IMR-90 (cell line): ENCODE results near the gene TULP4. TPM values are rescaled to one million over a fixed set of nuclear protein-coding genes. Genes with fewer than 3 reads are reported as not detected.

ENCODE experiments used
- ATAC-seq: fragments of 200-7000 bp; cut with Tn5 transposase; 2 replicates; pipeline ENCODE4 v1.9.1; 2020; ENCODE audit warnings: low read depth, mild to moderate bottlenecking, moderate library complexity
- BruUV-seq: library from RNA; stranded (reverse); fragments of 400-500 nt; replicated peaks from 2 replicates; lab custom pipeline; 2021; lab: Mats Ljungman, UMichigan
- CTCF ChIA-PET: fragments of 300-600 bp; formaldehyde crosslinking; extraction: SDS; loops from one replicate; lab custom pipeline; 2021; ENCODE audit warnings: antibody characterized with exemption; lab: Yijun Ruan, JAX
- POLR2A ChIA-PET: fragments of 300-600 bp; sonication (Branson Sonifier 250); formaldehyde crosslinking; loops from one replicate; lab custom pipeline; 2022; ENCODE audit warnings: antibody characterized with exemption; ENCODE audit not compliant: unreplicated experiment; lab: Charles Lee
- DNase-seq: peaks from one replicate; pipeline ENCODE4 v3.0.0; 2013
- H2AFZ ChIP-seq: replicated peaks from 2 replicates; pipeline ENCODE3; 2013; ENCODE audit warnings: low read length, mild to moderate bottlenecking; ENCODE audit not compliant: poor library complexity
- H2AK5ac ChIP-seq: 2 replicates; pipeline ENCODE4 v1.6.1; 2013; ENCODE audit warnings: low read depth, low read length, inconsistent platforms
- H2AK9ac ChIP-seq: replicated peaks from 2 replicates; pipeline ENCODE3; 2013; ENCODE audit warnings: mild to moderate bottlenecking, low read depth, low read length, moderate library complexity; ENCODE audit not compliant: poor library complexity
- H2BK120ac ChIP-seq: 2 replicates; pipeline ENCODE4 v1.6.1; 2013; ENCODE audit warnings: low read depth, low read length, inconsistent platforms
- H2BK15ac ChIP-seq: 3 replicates; pipeline ENCODE4 v1.6.1; 2013; ENCODE audit warnings: low read depth, low read length, inconsistent platforms
- H2BK20ac ChIP-seq: 2 replicates; pipeline ENCODE4 v1.6.1; 2013; ENCODE audit warnings: low read depth, mild to moderate bottlenecking, inconsistent platforms, low read length, moderate library complexity
- H2BK5ac ChIP-seq: 2 replicates; pipeline ENCODE4 v1.6.1; 2013; ENCODE audit warnings: mild to moderate bottlenecking, low read depth, low read length, inconsistent platforms; ENCODE audit not compliant: poor library complexity, severe bottlenecking
- H3K14ac ChIP-seq: replicated peaks from 2 replicates; pipeline ENCODE4 v1.6.1; 2013; ENCODE audit warnings: low read depth, low read length, inconsistent platforms
- H3K18ac ChIP-seq: 2 replicates; pipeline ENCODE4 v1.6.1; 2013; ENCODE audit warnings: low read depth, low read length, control low read depth
- H3K23ac ChIP-seq: 2 replicates; pipeline ENCODE4 v1.6.1; 2013; ENCODE audit warnings: low read depth, low read length, inconsistent platforms
- H3K27ac ChIP-seq: 2 replicates; pipeline ENCODE4 v1.5.1; 2013; ENCODE audit warnings: mild to moderate bottlenecking, control low read depth, low read length; ENCODE audit not compliant: insufficient read depth
- H3K27me3 ChIP-seq: 2 replicates; pipeline ENCODE4 v1.6.1; 2013; ENCODE audit warnings: low read length; ENCODE audit not compliant: control insufficient read depth, insufficient read depth
- H3K36me3 ChIP-seq: 2 replicates; pipeline ENCODE4 v1.6.1; 2013; ENCODE audit warnings: low read length, mixed read lengths; ENCODE audit not compliant: control insufficient read depth, insufficient read depth
- H3K4ac ChIP-seq: 2 replicates; pipeline ENCODE4 v1.6.1; 2013; ENCODE audit warnings: low read depth, low read length, inconsistent platforms
- H3K4me1 ChIP-seq: 2 replicates; pipeline ENCODE4 v1.6.1; 2013; ENCODE audit warnings: low read length, mixed read lengths; ENCODE audit not compliant: control insufficient read depth, insufficient read depth
- H3K4me2 ChIP-seq: 2 replicates; pipeline ENCODE4 v1.6.1; 2013; ENCODE audit warnings: low read depth, mild to moderate bottlenecking, control low read depth, low read length, moderate library complexity
- H3K4me3 ChIP-seq: 2 replicates; pipeline ENCODE4 v1.5.1; 2013; ENCODE audit warnings: low read depth, mild to moderate bottlenecking, control low read depth, low read length, moderate library complexity; ENCODE audit not compliant: insufficient read depth
- H3K56ac ChIP-seq: 2 replicates; pipeline ENCODE4 v1.6.1; 2013; ENCODE audit warnings: low read length, inconsistent platforms; ENCODE audit not compliant: insufficient read depth; ENCODE audit errors: extremely low read depth
- H3K79me1 ChIP-seq, 2 experiments: 2 replicates each; pipeline ENCODE4 v1.6.1; 2013; ENCODE audit warnings: low read length in 2 of 2, inconsistent platforms in 1 of 2, low read depth in 1 of 2
- H3K9ac ChIP-seq: 2 replicates; pipeline ENCODE4 v1.6.1; 2013; ENCODE audit warnings: low read depth, low read length, control low read depth
- H3K9me1 ChIP-seq: 2 replicates; pipeline ENCODE4 v1.6.1; 2013; ENCODE audit warnings: low read length, inconsistent platforms; ENCODE audit not compliant: insufficient read depth
- H3K9me3 ChIP-seq: 2 replicates; pipeline ENCODE4 v1.6.1; 2013; ENCODE audit warnings: low read length; ENCODE audit not compliant: control insufficient read depth, insufficient read depth
- H4K20me1 ChIP-seq: 2 replicates; pipeline ENCODE4 v1.6.1; 2013; ENCODE audit warnings: low read length, inconsistent platforms; ENCODE audit not compliant: insufficient read depth
- H4K5ac ChIP-seq: 2 replicates; pipeline ENCODE4 v1.6.1; 2013; ENCODE audit warnings: mild to moderate bottlenecking, low read depth, low read length, control low read depth
- H4K8ac ChIP-seq, 2 experiments: 2 replicates each; pipeline ENCODE4 v1.6.1; 2013; ENCODE audit warnings: low read depth in 2 of 2, low read length in 2 of 2, control low read depth in 1 of 2, inconsistent platforms in 1 of 2
- H4K91ac ChIP-seq: 2 replicates; pipeline ENCODE4 v1.6.1; 2013; ENCODE audit warnings: low read depth, low read length, inconsistent platforms; ENCODE audit not compliant: insufficient read depth
- FOS ChIP-seq: fragments of 150-350 bp; IDR thresholded peaks from 2 replicates; pipeline ENCODE4 v1.6.1; 2016; ENCODE audit warnings: low read depth, low read length
- POLR2A ChIP-seq: IDR thresholded peaks from 2 replicates; pipeline ENCODE4 v1.6.1; 2012; ENCODE audit warnings: mild to moderate bottlenecking, low read depth, low read length
- RCOR1 ChIP-seq: IDR thresholded peaks from 2 replicates; pipeline ENCODE4 v1.6.1; 2012; ENCODE audit warnings: mild to moderate bottlenecking, low read length, improper control_type of control experiment; ENCODE audit not compliant: insufficient replicate concordance
- RFX5 ChIP-seq: IDR thresholded peaks from 2 replicates; pipeline ENCODE4 v1.8.0; 2012; ENCODE audit warnings: low read depth, mild to moderate bottlenecking, low read length, moderate library complexity
- SMC3 ChIP-seq: fragments of 150-350 bp; IDR thresholded peaks from 2 replicates; pipeline ENCODE4 v1.6.1; 2016; ENCODE audit warnings: low read depth, mild to moderate bottlenecking, antibody characterized with exemption, low read length, moderate library complexity
- WGBS, 2 experiments: methylation state at CpG; one replicate each; pipeline versions ENCODE4 v1.1.5 to v1.1.7; 2013; ENCODE audit warnings: missing lambda C conversion rate in 2 of 2; ENCODE audit not compliant: insufficient read length in 1 of 2; ENCODE audit errors: extremely low coverage in 2 of 2; 5-methylcytosine and 5-hydroxymethylcytosine counted together
- dilution Hi-C: fragments of 300-500 bp; cut with HindIII; formaldehyde crosslinking; loops from one replicate; pipeline ENCODE4 v1.14.3; 2018; ENCODE audit warnings: low sequenced_read_pairs; ENCODE audit not compliant: unreplicated experiment
- in situ Hi-C: fragments of 300-500 bp; cut with MboI; formaldehyde crosslinking; loops from 3 replicates; pipeline ENCODE4 v1.14.3; 2019; ENCODE audit warnings: low sequenced_read_pairs, inconsistent platforms, mixed read lengths
- intact Hi-C: fragments of 100-400 bp; cut with micrococcal nuclease; formaldehyde crosslinking; loops from 2 replicates; pipeline ENCODE4 v1.10.0; 2022
- polyA plus RNA-seq, 3 experiments: library from polyadenylated mRNA; depleted of rRNA; stranded (reverse); fragments of >200 nt; gene quantifications; 2 replicates each; pipeline ENCODE4 v1.2.3, GENCODE V29; 2012; ENCODE audit warnings: low replicate concordance in 1 of 3
- total RNA-seq: library from RNA; depleted of rRNA; stranded (reverse); fragments of >200 nt; gene quantifications from 2 replicates; pipeline ENCODE4 v1.2.3, GENCODE V29; 2012
- TF ChIP-seq, protein P1 (sequence below): fragments of 150-350 bp; IDR thresholded peaks from 2 replicates; pipeline ENCODE4 v1.6.1; 2016; ENCODE audit warnings: low read depth, mild to moderate bottlenecking, low read length, moderate library complexity, borderline replicate concordance

TULP4 gene
- total and polyA plus RNA-seq, 2 of the 4 experiments (the other 2 are of a cell fraction), result 8.1 to 30.6 TPM

DNA sequence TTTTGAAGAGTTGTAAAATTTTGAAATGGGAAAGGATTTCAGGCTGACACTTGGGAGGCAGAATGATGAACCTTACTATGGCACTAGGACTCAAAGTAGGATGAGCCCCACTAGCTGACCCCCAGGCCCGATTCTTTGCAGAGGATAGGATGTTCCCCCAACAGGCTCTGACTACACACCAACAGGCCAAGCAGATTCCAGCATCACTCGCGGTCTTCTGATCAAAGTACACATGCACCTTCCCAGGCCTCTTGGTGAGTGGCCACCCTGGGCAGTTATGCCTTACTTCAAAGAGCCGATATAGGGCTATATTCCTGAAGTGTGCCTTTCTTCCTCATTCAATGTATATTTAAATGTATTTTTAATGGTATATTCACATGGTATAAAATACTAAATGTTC, 130.0 kb downstream of the TULP4 start:
- Histone ChIP-seq H3K23ac (no peak overlapping the region), H3K27me3 (no peaks in the 10 kb centered on the region), H3K4ac (no peak overlapping the region), H4K8ac (no peak overlapping the region), H3K14ac (no peak overlapping the region), H3K9me3 (no peaks in the 10 kb centered on the region; the same call in 1 of the 2 replicates), H2BK15ac (no peak overlapping the region), H2BK120ac (no peak overlapping the region), H3K4me2 (no peak overlapping the region), H3K79me1 (peaks cover 0 to 5% of the 10 kb centered on the region in 2 experiments; a peak in 1 of 4 replicates), H3K9ac (no peak overlapping the region), H3K4me3 (no peak overlapping the region), H3K9me1 (peaks cover 12% of the 10 kb centered on the region; the same call in 1 of the 2 replicates), H3K18ac (no peak overlapping the region), H3K4me1 (no peaks in the 10 kb centered on the region), H3K27ac (no peak overlapping the region), H4K91ac (no peak overlapping the region), H2AFZ (no peak overlapping the region), H2BK20ac (no peak overlapping the region), H4K5ac (no peak overlapping the region), H2AK5ac (no peak overlapping the region), H2BK5ac (no peak overlapping the region), H2AK9ac (no peak overlapping the region), H4K20me1 (no peaks in the 10 kb centered on the region), H3K36me3 (peaks cover 5% of the 10 kb centered on the region), H3K56ac (no peak overlapping the region)
- WGBS, 2 experiments, result no CpG with 5 or more reads among the region's 4 CpGs
- ATAC-seq (no peak), DNase-seq (no peak)
- ChIA-PET CTCF (interaction anchor here (0.6 kb wide), 1 partner anchor 15 kb away, joined by 3 read pairs; no protein-coding TSS in a partner anchor), POLR2A (no interaction called here)
- TF ChIP-seq, protein P1, sequence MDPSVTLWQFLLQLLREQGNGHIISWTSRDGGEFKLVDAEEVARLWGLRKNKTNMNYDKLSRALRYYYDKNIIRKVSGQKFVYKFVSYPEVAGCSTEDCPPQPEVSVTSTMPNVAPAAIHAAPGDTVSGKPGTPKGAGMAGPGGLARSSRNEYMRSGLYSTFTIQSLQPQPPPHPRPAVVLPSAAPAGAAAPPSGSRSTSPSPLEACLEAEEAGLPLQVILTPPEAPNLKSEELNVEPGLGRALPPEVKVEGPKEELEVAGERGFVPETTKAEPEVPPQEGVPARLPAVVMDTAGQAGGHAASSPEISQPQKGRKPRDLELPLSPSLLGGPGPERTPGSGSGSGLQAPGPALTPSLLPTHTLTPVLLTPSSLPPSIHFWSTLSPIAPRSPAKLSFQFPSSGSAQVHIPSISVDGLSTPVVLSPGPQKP, result no peak
- TF ChIP-seq SMC3 (no peak), RCOR1 (no peak), POLR2A (no peak), RFX5 (no peak), FOS (no peak)
- intact Hi-C loops (no loop called here), dilution Hi-C loops (no loop called here), in situ Hi-C loops (no loop called here)
- BruUV-seq, result no TSS peak
